ENCODE results near the gene NRF1.

The NRF1 gene

GRCh38 chr7:129690701-129691100, 79.2 kb downstream of the NRF1 start:
- Histone ChIP-seq H3K4me3 (ENCODE audit: insufficient read depth, low read depth, low read length, poor library complexity, severe bottlenecking) (no peak overlapping the region), H3K4me1 (ENCODE audit: control insufficient read depth, insufficient read depth, low read length, poor library complexity, severe bottlenecking) (no peaks in the 10 kb centered on the region), H3K27me3 (replicated peaks; ENCODE audit: control insufficient read depth, insufficient read depth, low read length, poor library complexity, severe bottlenecking) (no peaks in the 10 kb centered on the region), H3K9me3 (ENCODE audit: control insufficient read depth, low read length) (no peaks in the 10 kb centered on the region), H3K27ac (ENCODE audit: insufficient read depth, low read length, poor library complexity, severe bottlenecking) (no peak overlapping the region), H3K36me3 (ENCODE audit: control insufficient read depth, insufficient read depth, low read length) (peaks cover 24% of the 10 kb centered on the region)
- no peak for DNase-seq

- Histone ChIP-seq H3K27ac (ENCODE audit: insufficient read depth, low read length, poor library complexity, severe bottlenecking) (no peak overlapping the region), H3K36me3 (ENCODE audit: control insufficient read depth, insufficient read depth, low read length) (peaks cover 12% of the 10 kb centered on the region), H3K9me3 (ENCODE audit: control insufficient read depth, low read length) (no peaks in the 10 kb centered on the region), H3K27me3 (replicated peaks; ENCODE audit: control insufficient read depth, insufficient read depth, low read length, poor library complexity, severe bottlenecking) (no peaks in the 10 kb centered on the region), H3K4me1 (ENCODE audit: control insufficient read depth, insufficient read depth, low read length, poor library complexity, severe bottlenecking) (no peaks in the 10 kb centered on the region), H3K4me3 (ENCODE audit: insufficient read depth, low read depth, low read length, poor library complexity, severe bottlenecking) (no peak overlapping the region)
- no peak for DNase-seq
Observed at GRCh38 chr7:129698516-129699418, 87.2 kb downstream of the NRF1 start.

- no peaks in the 10 kb centered on the region for H3K4me1 ChIP-seq (ENCODE audit: control insufficient read depth, insufficient read depth, low read length, poor library complexity, severe bottlenecking)
- no peaks in the 10 kb centered on the region for H3K9me3 ChIP-seq (ENCODE audit: control insufficient read depth, low read length)
- H3K27me3 ChIP-seq (replicated peaks; ENCODE audit: control insufficient read depth, insufficient read depth, low read length, poor library complexity, severe bottlenecking), result no peaks in the 10 kb centered on the region
- H3K27ac ChIP-seq (ENCODE audit: insufficient read depth, low read length, poor library complexity, severe bottlenecking), result no peak overlapping the region
- H3K36me3 ChIP-seq (ENCODE audit: control insufficient read depth, insufficient read depth, low read length), result peaks cover 8% of the 10 kb centered on the region
- no peak for DNase-seq
- no peak overlapping the region for H3K4me3 ChIP-seq (ENCODE audit: insufficient read depth, low read depth, low read length, poor library complexity, severe bottlenecking)
Observed at GRCh38 chr7:129702316-129702715, 90.8 kb downstream of the NRF1 start.

GRCh38 chr7:129702761-129703338, 91.3 kb downstream of the NRF1 start:
- Histone ChIP-seq H3K27me3 (replicated peaks; ENCODE audit: control insufficient read depth, insufficient read depth, low read length, poor library complexity, severe bottlenecking) (no peaks in the 10 kb centered on the region), H3K4me1 (ENCODE audit: control insufficient read depth, insufficient read depth, low read length, poor library complexity, severe bottlenecking) (no peaks in the 10 kb centered on the region), H3K36me3 (ENCODE audit: control insufficient read depth, insufficient read depth, low read length) (peaks cover 8% of the 10 kb centered on the region), H3K4me3 (ENCODE audit: insufficient read depth, low read depth, low read length, poor library complexity, severe bottlenecking) (no peak overlapping the region), H3K9me3 (ENCODE audit: control insufficient read depth, low read length) (no peaks in the 10 kb centered on the region), H3K27ac (ENCODE audit: insufficient read depth, low read length, poor library complexity, severe bottlenecking) (no peak overlapping the region)
- no peak for DNase-seq

- no peaks in the 10 kb centered on the region for H3K9me3 ChIP-seq (ENCODE audit: control insufficient read depth, low read length)
- no peaks in the 10 kb centered on the region for H3K27me3 ChIP-seq (replicated peaks; ENCODE audit: control insufficient read depth, insufficient read depth, low read length, poor library complexity, severe bottlenecking)
- H3K36me3 ChIP-seq (ENCODE audit: control insufficient read depth, insufficient read depth, low read length), result peaks cover 5% of the 10 kb centered on the region
- no peak for DNase-seq
- H3K27ac ChIP-seq (ENCODE audit: insufficient read depth, low read length, poor library complexity, severe bottlenecking), result no peak overlapping the region
- peaks cover 6% of the 10 kb centered on the region for H3K4me1 ChIP-seq (ENCODE audit: control insufficient read depth, insufficient read depth, low read length, poor library complexity, severe bottlenecking)
- no peak overlapping the region for H3K4me3 ChIP-seq (ENCODE audit: insufficient read depth, low read depth, low read length, poor library complexity, severe bottlenecking)
Observed at GRCh38 chr7:129703751-129704150, 92.2 kb downstream of the NRF1 start.

GRCh38 chr7:129707910-129708499, 96.5 kb downstream of the NRF1 start:
- H3K36me3 ChIP-seq (ENCODE audit: control insufficient read depth, insufficient read depth, low read length), result peaks cover 43% of the 10 kb centered on the region
- DNase-seq, result no peak

GRCh38 chr7:129713544-129713943, 102.0 kb downstream of the NRF1 start:
- peaks cover 63% of the 10 kb centered on the region for H3K36me3 ChIP-seq (ENCODE audit: control insufficient read depth, insufficient read depth, low read length)
- no peaks in the 10 kb centered on the region for H3K27me3 ChIP-seq (replicated peaks; ENCODE audit: control insufficient read depth, insufficient read depth, low read length, poor library complexity, severe bottlenecking)
- H3K4me3 ChIP-seq (ENCODE audit: insufficient read depth, low read depth, low read length, poor library complexity, severe bottlenecking), result no peak overlapping the region
- H3K4me1 ChIP-seq (ENCODE audit: control insufficient read depth, insufficient read depth, low read length, poor library complexity, severe bottlenecking), result no peaks in the 10 kb centered on the region
- no peak overlapping the region for H3K27ac ChIP-seq (ENCODE audit: insufficient read depth, low read length, poor library complexity, severe bottlenecking)
- DNase-seq, result no peak
- no peaks in the 10 kb centered on the region for H3K9me3 ChIP-seq (ENCODE audit: control insufficient read depth, low read length)

More at GRCh38 chr7:129707910-129708499, 96.5 kb downstream of the NRF1 start:
- H3K27me3 ChIP-seq (replicated peaks; ENCODE audit: control insufficient read depth, insufficient read depth, low read length, poor library complexity, severe bottlenecking), result no peaks in the 10 kb centered on the region
- H3K9me3 ChIP-seq (ENCODE audit: control insufficient read depth, low read length), result no peaks in the 10 kb centered on the region
- H3K4me3 ChIP-seq (ENCODE audit: insufficient read depth, low read depth, low read length, poor library complexity, severe bottlenecking), result no peak overlapping the region
- peaks cover 6% of the 10 kb centered on the region for H3K4me1 ChIP-seq (ENCODE audit: control insufficient read depth, insufficient read depth, low read length, poor library complexity, severe bottlenecking)
- H3K27ac ChIP-seq (ENCODE audit: insufficient read depth, low read length, poor library complexity, severe bottlenecking), result no peak overlapping the region

GRCh38 chr7:129714514-129715063, 103.1 kb downstream of the NRF1 start:
- Histone ChIP-seq H3K36me3 (ENCODE audit: control insufficient read depth, insufficient read depth, low read length) (peaks cover 61% of the 10 kb centered on the region), H3K27me3 (replicated peaks; ENCODE audit: control insufficient read depth, insufficient read depth, low read length, poor library complexity, severe bottlenecking) (no peaks in the 10 kb centered on the region), H3K9me3 (ENCODE audit: control insufficient read depth, low read length) (no peaks in the 10 kb centered on the region), H3K4me1 (ENCODE audit: control insufficient read depth, insufficient read depth, low read length, poor library complexity, severe bottlenecking) (no peaks in the 10 kb centered on the region), H3K27ac (ENCODE audit: insufficient read depth, low read length, poor library complexity, severe bottlenecking) (no peak overlapping the region), H3K4me3 (ENCODE audit: insufficient read depth, low read depth, low read length, poor library complexity, severe bottlenecking) (no peak overlapping the region)
- DNase-seq, result no peak

GRCh38 chr7:129719980-129720732, 108.6 kb downstream of the NRF1 start:
- Histone ChIP-seq H3K27me3 (replicated peaks; ENCODE audit: control insufficient read depth, insufficient read depth, low read length, poor library complexity, severe bottlenecking) (no peaks in the 10 kb centered on the region), H3K36me3 (ENCODE audit: control insufficient read depth, insufficient read depth, low read length) (peaks cover 44% of the 10 kb centered on the region), H3K4me3 (ENCODE audit: insufficient read depth, low read depth, low read length, poor library complexity, severe bottlenecking) (no peak overlapping the region), H3K27ac (ENCODE audit: insufficient read depth, low read length, poor library complexity, severe bottlenecking) (no peak overlapping the region), H3K9me3 (ENCODE audit: control insufficient read depth, low read length) (no peaks in the 10 kb centered on the region), H3K4me1 (ENCODE audit: control insufficient read depth, insufficient read depth, low read length, poor library complexity, severe bottlenecking) (no peaks in the 10 kb centered on the region)
- no peak for DNase-seq
